Colonic mucosa (tissue), 4 donors: ENCODE data around the gene SCAF8. TPM values are rescaled to one million over a fixed set of nuclear protein-coding genes. Genes with fewer than 3 reads are reported as not detected.

Source experiments
- DNase-seq: peaks from one replicate; pipeline ENCODE4 v3.0.0-alpha.2; 2020
- H3K27ac ChIP-seq: fragments of 200-600 bp; one replicate; pipeline ENCODE4 v1.8.0; 2021
- H3K27me3 ChIP-seq: fragments of 200-600 bp; one replicate; pipeline ENCODE4 v1.8.0; 2021
- H3K36me3 ChIP-seq: fragments of 200-600 bp; one replicate; pipeline ENCODE4 v1.8.0; 2021
- H3K4me1 ChIP-seq: fragments of 200-600 bp; one replicate; pipeline ENCODE4 v1.8.0; 2021; ENCODE audit warnings: mild to moderate bottlenecking
- H3K4me3 ChIP-seq: fragments of 200-600 bp; one replicate; pipeline ENCODE4 v1.8.0; 2021
- H3K9ac ChIP-seq, 2 donors: one replicate each; pipeline ENCODE4 v1.7.0; 2013; ENCODE audit warnings: control low read depth in 2 of 2, low read depth in 2 of 2, low read length in 2 of 2
- H3K9me3 ChIP-seq: fragments of 200-600 bp; one replicate; pipeline ENCODE4 v1.8.0; 2021
- CTCF ChIP-seq: fragments of 200-600 bp; IDR thresholded peaks from one replicate; pipeline ENCODE4 v1.8.0; 2022; ENCODE audit warnings: antibody characterized with exemption, mild to moderate bottlenecking
- intact Hi-C: fragments of 100-400 bp; cut with DNase I; formaldehyde crosslinking; loops from one replicate; pipeline ENCODE4 v1.14.1; 2022
- total RNA-seq, 2 donors: library from RNA; stranded (reverse); fragmentation: NEBNext Ultra II Directional in 1 of 2; extraction: Animal tissue kit (Norgen Biotek cat#: 25700) in 1 of 2; gene quantifications; one replicate each; pipeline ENCODE4 v1.2.1, GENCODE V29; 2021
- donor health status: healthy.
- donor health status: DM: no; HTN: no; CAD: no.
- donor health status: DM: no; HTN: no; CAD: no.

The SCAF8 gene
- total RNA-seq, 2 donors from 2014 or later: 30.8 to 35.6 TPM

GRCh38 chr6:154690857-154691256 lies 42.4 kb upstream of the SCAF8 start:
- H3K27ac ChIP-seq: no peak overlapping the region
- H3K9ac ChIP-seq: no peak overlapping the region
- intact Hi-C loops: no loop called here
- H3K4me3 ChIP-seq: no peak overlapping the region
- no peaks in the 10 kb centered on the region for H3K27me3 ChIP-seq
- DNase-seq: no peak
- H3K9me3 ChIP-seq: no peaks in the 10 kb centered on the region
- no peaks in the 10 kb centered on the region for H3K36me3 ChIP-seq
- no peaks in the 10 kb centered on the region for H3K4me1 ChIP-seq
- no peak for TF ChIP-seq CTCF

GRCh38 chr6:154696661-154697060 lies 36.6 kb upstream of the SCAF8 start:
- Histone ChIP-seq H3K9me3 (no peaks in the 10 kb centered on the region), H3K4me1 (no peaks in the 10 kb centered on the region), H3K4me3 (no peak overlapping the region), H3K27me3 (no peaks in the 10 kb centered on the region), H3K27ac (no peak overlapping the region), H3K9ac (no peak overlapping the region), H3K36me3 (no peaks in the 10 kb centered on the region)
- TF ChIP-seq CTCF: no peak
- DNase-seq: peak; percentile 3
- intact Hi-C loops: no loop called here

GRCh38 chr6:154703124-154703523 lies 30.1 kb upstream of the SCAF8 start:
- Histone ChIP-seq H3K4me3 (no peak overlapping the region), H3K27me3 (no peaks in the 10 kb centered on the region), H3K27ac (no peak overlapping the region), H3K9me3 (no peaks in the 10 kb centered on the region), H3K36me3 (no peaks in the 10 kb centered on the region), H3K4me1 (no peaks in the 10 kb centered on the region), H3K9ac (no peak overlapping the region)
- no peak for DNase-seq
- no peak for TF ChIP-seq CTCF
- intact Hi-C loops: loop anchor here (10.0 kb wide), 1 partner anchor 932 kb away; no protein-coding TSS in a partner anchor

GRCh38 chr6:154705471-154706113 lies 27.6 kb upstream of the SCAF8 start:
- Histone ChIP-seq H3K4me1 (no peaks in the 10 kb centered on the region), H3K27ac (no peak overlapping the region), H3K36me3 (no peaks in the 10 kb centered on the region), H3K9ac (no peak overlapping the region), H3K4me3 (no peak overlapping the region), H3K9me3 (no peaks in the 10 kb centered on the region), H3K27me3 (no peaks in the 10 kb centered on the region)
- TF ChIP-seq CTCF: no peak
- no peak for DNase-seq
- intact Hi-C loops: loop anchor here (10.0 kb wide), 1 partner anchor 929 kb away; no protein-coding TSS in a partner anchor

GRCh38 chr6:154706389-154706788 lies 26.8 kb upstream of the SCAF8 start:
- Histone ChIP-seq H3K9me3 (no peaks in the 10 kb centered on the region), H3K36me3 (no peaks in the 10 kb centered on the region), H3K4me3 (no peak overlapping the region), H3K4me1 (no peaks in the 10 kb centered on the region), H3K9ac (no peak overlapping the region), H3K27ac (no peak overlapping the region), H3K27me3 (no peaks in the 10 kb centered on the region)
- intact Hi-C loops: loop anchor here (10.0 kb wide), 1 partner anchor 928 kb away; no protein-coding TSS in a partner anchor
- no peak for DNase-seq
- no peak for TF ChIP-seq CTCF
